ENCODE data around the gene CHMP4B. TPM values are rescaled to one million over a fixed set of nuclear protein-coding genes. Genes with fewer than 3 reads are reported as not detected.

CHMP4B gene
- total RNA-seq, 1 donor from 2014 or later: 49.6 TPM

DNA sequence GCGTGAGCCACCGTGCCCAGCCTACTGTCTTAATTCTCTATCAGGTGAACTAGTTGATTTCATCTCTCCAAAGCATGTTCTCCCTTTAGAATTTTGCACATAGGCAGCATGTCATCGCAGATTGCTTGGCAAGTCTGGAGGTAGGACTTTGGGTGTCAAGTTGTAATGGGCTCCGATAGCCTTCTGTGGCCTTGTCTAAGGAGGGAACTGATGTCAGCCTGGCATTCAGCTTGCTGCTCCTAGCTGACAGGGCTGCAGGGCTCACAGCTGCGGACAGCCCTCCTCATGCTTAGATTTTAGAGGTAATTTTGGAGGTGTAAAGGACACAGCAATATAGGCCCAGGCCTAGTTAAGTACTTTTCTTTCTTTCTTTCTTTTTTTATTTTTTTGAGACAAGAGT, 11.3 kb downstream of the CHMP4B start:
- DNase-seq: no peak

DNA sequence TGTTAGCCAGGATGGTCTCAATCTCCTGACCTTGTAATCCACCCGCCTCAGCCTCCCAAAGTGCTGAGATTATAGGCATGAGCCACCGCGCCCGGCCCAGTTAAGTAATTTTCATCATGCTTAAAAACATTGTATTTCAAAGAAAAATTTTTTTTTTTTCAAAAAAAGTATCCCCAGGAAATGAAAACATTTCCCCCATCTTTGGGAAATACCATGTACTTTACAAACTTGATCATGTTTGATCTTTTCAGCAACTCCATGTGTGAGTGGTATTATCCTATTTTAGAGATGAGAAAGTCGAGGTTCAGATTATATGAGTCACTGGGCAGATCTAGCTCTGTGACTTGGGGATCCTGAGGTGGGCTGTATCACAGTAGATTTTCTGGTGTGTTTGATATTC, 11.8 kb downstream of the CHMP4B start:
- no peak for DNase-seq

GRCh38 chr20:33824852-33825251, 13.7 kb downstream of the CHMP4B start:
- no peak for DNase-seq

DNA sequence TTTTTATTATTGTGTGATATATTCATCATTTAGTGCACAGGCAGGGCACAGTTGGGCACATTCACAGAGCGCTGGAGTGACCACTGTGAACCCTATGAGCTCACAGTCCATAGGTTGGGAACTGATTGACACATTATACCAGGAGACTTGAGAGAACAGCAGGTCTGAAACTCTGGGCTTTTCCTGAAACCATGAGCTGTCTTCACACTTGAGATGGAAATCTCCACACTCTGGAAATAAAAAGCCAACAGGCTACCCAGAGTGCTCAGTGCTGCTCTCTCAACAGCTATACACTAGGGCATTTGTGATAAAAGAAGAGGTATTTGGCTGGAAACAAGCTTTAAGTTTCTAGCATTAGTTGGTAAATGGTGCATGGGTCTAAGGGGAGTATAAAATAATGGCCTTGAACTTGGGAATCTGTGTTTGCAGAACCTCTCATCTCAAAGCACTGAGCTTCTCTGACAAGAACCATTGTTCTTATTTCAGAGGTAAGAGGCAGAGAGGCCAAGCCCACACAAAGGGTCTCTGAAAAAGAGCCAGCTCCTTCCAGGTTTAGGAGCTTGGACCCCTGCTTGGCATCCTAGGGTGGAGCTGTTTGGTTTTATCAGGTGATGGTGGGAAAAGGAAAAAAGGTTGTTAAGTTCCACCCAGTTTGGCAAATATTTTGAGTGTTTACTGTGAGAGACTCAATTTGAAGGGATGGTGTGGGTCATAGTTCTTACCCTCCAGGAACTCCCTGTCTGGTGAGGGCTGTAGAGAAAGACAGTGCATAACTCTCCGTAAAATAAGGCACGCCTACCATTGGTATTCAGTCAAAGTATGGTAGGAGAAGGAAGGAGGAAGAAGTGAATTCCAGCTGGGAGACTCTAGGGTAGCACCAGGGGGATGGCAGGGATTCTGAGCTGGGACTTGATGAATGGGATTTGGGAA, 14.5 kb downstream of the CHMP4B start:
- no peak for DNase-seq

GRCh38 chr20:33826270-33826897, 15.2 kb downstream of the CHMP4B start:
- no peak for DNase-seq

- DNase-seq: no peak
These were observed 16.0 kb downstream of the CHMP4B start for GRCh38 chr20:33827109-33827508.

DNA sequence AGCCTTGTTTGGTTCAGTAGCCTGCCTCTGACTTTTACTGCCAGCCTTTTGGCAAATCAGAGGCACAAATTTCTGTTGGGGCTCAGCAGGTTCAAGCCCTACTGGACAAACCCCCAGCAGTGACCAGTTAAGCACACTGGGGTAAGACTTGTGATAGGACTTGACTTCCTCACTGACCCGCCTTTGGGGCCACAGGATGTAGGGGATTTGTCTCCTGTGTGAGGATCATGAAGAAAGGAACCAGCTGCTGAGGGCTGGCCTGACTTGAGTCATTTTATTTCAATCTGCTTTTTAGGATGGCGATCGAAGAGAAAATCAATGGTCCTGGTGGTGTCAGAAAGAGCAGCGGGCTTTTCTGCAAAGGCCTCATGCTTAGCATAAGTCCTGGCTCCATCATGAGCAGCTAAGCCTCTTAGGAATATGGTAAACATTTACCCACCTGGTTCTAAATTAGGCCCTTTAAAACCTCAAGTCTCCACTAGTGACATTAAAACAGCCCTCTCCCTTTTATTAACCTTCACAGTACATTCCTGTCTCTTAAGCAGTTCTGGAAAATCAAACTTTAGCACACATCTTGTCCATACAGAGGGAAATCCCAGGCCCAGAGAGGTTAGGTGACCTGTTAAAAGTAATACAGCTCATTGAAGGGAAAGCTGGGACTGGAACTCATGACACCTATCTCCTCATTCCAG, 16.6 kb downstream of the CHMP4B start:
- DNase-seq: no peak

DNA sequence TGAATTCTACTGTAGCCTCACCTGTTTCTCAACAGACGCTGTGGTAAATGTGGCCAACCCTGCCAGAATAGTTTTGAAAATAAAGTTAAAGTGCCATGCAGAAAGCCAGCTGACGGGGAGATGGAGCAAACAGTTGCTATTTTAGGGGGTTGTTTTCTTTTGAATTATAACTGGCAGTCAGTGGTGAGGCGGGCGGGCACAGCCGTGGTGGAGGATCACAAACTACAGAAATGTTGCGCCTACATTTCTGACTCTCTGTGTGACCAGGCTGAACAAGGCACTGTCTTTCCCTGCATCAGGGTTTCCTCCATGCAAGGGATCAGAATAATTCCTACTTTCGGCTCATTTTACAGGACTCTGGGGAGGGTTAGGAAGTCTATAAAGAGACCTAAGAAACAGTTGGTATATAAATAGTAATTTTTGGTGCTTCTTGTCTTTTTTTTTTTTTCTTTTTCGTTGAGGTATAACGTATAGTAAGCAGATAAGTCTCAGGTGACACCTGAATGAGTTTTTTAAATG, 17.2 kb downstream of the CHMP4B start:
- no peak for DNase-seq

- no peak for DNase-seq
These were observed 17.9 kb downstream of the CHMP4B start for GRCh38 chr20:33828967-33829560.

GRCh38 chr20:33829636-33830035, 18.5 kb downstream of the CHMP4B start:
- no peak for DNase-seq

GRCh38 chr20:33830371-33830770, 19.2 kb downstream of the CHMP4B start:
- DNase-seq: no peak

DNA sequence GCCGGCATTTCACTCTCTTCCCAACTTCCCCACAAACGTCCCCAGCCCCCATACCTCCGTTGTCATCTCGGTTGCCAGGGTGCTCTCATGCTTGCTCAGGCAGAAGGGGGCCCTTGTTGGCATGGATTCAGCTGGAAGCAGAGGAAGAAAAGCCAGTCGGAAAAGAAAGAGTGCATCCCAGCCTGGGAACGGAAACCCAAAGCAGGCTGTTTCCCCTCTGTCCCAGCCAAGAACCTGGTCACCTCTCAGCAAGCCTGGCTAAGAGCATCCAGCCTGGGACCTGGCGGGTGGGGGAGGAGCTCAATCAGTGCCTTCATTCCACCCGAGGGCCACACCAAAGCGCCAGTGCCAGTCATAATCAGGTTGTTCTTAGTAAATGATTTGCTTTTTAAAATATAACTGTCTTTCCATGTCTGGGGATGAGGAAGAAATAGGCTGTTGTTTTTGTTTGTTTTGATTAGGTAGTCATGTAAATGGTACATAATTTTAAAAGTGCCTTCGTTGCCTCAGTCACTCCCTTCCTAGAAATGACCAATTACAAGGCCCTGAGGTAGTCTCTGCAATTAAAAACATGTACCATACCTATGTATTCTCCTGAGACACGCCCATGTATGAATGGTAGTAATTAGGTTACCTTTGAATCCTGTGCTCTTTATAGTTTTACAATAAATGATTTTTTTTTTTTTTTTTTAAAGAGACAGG, 21.1 kb downstream of the CHMP4B start:
- DNase-seq: no peak

DNA sequence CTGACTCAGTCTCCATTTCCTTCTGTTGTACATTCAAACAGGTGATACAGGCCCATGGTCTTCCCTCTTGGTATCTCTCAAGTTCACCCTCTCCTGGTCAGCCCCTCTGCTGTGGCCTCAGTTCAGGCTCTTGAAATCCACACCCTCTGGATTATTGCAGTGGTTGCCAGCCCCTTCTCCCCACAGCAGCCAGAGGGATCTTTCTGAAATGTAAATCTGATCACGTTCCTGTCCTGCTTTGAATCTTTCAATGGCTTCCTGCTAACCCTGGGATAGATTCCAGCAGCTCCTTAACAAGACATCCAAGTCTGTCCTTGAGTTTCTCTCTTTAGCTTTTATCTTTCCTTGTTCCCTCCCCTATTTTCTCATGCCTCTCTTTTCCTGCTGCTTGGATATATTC, 22.2 kb downstream of the CHMP4B start:
- no peak for DNase-seq

DNA sequence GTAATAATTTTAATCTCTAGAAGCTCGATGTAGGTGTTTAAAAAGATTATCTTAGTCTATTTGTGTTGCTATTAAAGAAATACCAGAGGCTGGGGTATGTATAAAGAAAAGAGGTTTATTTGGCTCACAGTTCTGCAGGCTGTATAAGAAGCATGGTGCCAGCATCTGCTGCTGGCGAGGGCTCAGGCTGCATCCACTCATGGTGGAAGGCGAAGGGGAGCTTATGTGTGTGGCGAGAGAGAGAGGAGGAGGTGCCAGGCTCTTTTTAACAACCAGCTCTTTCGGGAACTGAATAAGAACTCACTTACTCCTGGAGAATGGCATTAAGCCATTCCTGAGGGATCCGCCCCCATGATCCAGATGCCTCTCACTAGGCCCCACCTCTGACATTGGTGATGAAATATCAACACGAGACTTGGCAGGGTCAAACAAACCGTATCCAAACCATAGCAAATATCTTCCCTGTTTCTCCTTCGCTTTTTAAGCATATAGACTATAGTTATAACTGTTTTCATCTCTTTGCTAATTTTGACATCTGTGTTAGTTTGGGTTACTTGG, 24.5 kb downstream of the CHMP4B start:
- no peak for DNase-seq

- no peak for DNase-seq
These were observed 25.1 kb downstream of the CHMP4B start for GRCh38 chr20:33836277-33836676.

GRCh38 chr20:33837096-33837830, 26.1 kb downstream of the CHMP4B start:
- DNase-seq: no peak

GRCh38 chr20:33838035-33838864, 27.1 kb downstream of the CHMP4B start:
- no peak for DNase-seq

GRCh38 chr20:33839591-33839990, 28.4 kb downstream of the CHMP4B start:
- no peak for DNase-seq

DNA sequence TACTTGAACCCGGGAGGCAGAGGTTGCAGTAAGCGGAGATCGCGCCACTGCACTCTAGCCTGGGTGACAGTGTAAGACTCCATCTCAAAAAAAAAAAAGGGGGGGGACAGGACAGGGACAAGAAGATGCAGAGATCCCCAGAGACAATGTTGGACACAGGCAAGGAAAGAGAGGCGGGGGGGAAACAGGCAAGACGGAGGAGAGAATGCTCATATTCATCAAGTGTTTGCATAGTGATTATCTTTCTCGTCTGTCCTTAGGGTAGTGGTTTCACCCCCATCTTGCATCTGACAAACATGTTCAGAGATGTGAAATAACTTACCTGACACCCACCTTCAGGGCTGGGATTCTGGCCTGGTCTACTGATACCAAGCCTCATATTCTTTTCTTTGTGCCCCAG, 29.0 kb downstream of the CHMP4B start:
- DNase-seq: no peak

Measured in skin of body (tissue), 2 donors.